IMR-90 (cell line): ENCODE results near the gene ACRBP. TPM values are rescaled to one million over a fixed set of nuclear protein-coding genes. Genes with fewer than 3 reads are reported as not detected.

Source experiments
- ATAC-seq: fragments of 200-7000 bp; cut with Tn5 transposase; 2 replicates; pipeline ENCODE4 v1.9.1; 2020; ENCODE audit warnings: low read depth, mild to moderate bottlenecking, moderate library complexity
- BruUV-seq: library from RNA; stranded (reverse); fragments of 400-500 nt; replicated peaks from 2 replicates; lab custom pipeline; 2021; lab: Mats Ljungman, UMichigan
- CTCF ChIA-PET: fragments of 300-600 bp; formaldehyde crosslinking; extraction: SDS; loops from one replicate; lab custom pipeline; 2021; ENCODE audit warnings: antibody characterized with exemption; lab: Yijun Ruan, JAX
- POLR2A ChIA-PET: fragments of 300-600 bp; sonication (Branson Sonifier 250); formaldehyde crosslinking; loops from one replicate; lab custom pipeline; 2022; ENCODE audit warnings: antibody characterized with exemption; ENCODE audit not compliant: unreplicated experiment; lab: Charles Lee
- DNase-seq: peaks from one replicate; pipeline ENCODE4 v3.0.0; 2013
- H2AFZ ChIP-seq: replicated peaks from 2 replicates; pipeline ENCODE3; 2013; ENCODE audit warnings: low read length, mild to moderate bottlenecking; ENCODE audit not compliant: poor library complexity
- H2AK5ac ChIP-seq: 2 replicates; pipeline ENCODE4 v1.6.1; 2013; ENCODE audit warnings: low read depth, low read length, inconsistent platforms
- H2AK9ac ChIP-seq: replicated peaks from 2 replicates; pipeline ENCODE3; 2013; ENCODE audit warnings: mild to moderate bottlenecking, low read depth, low read length, moderate library complexity; ENCODE audit not compliant: poor library complexity
- H2BK120ac ChIP-seq: 2 replicates; pipeline ENCODE4 v1.6.1; 2013; ENCODE audit warnings: low read depth, low read length, inconsistent platforms
- H2BK15ac ChIP-seq: 3 replicates; pipeline ENCODE4 v1.6.1; 2013; ENCODE audit warnings: low read depth, low read length, inconsistent platforms
- H2BK20ac ChIP-seq: 2 replicates; pipeline ENCODE4 v1.6.1; 2013; ENCODE audit warnings: low read depth, mild to moderate bottlenecking, inconsistent platforms, low read length, moderate library complexity
- H2BK5ac ChIP-seq: 2 replicates; pipeline ENCODE4 v1.6.1; 2013; ENCODE audit warnings: mild to moderate bottlenecking, low read depth, low read length, inconsistent platforms; ENCODE audit not compliant: poor library complexity, severe bottlenecking
- H3K14ac ChIP-seq: replicated peaks from 2 replicates; pipeline ENCODE4 v1.6.1; 2013; ENCODE audit warnings: low read depth, low read length, inconsistent platforms
- H3K18ac ChIP-seq: 2 replicates; pipeline ENCODE4 v1.6.1; 2013; ENCODE audit warnings: low read depth, low read length, control low read depth
- H3K23ac ChIP-seq: 2 replicates; pipeline ENCODE4 v1.6.1; 2013; ENCODE audit warnings: low read depth, low read length, inconsistent platforms
- H3K27ac ChIP-seq: 2 replicates; pipeline ENCODE4 v1.5.1; 2013; ENCODE audit warnings: mild to moderate bottlenecking, control low read depth, low read length; ENCODE audit not compliant: insufficient read depth
- H3K27me3 ChIP-seq: 2 replicates; pipeline ENCODE4 v1.6.1; 2013; ENCODE audit warnings: low read length; ENCODE audit not compliant: control insufficient read depth, insufficient read depth
- H3K36me3 ChIP-seq: 2 replicates; pipeline ENCODE4 v1.6.1; 2013; ENCODE audit warnings: low read length, mixed read lengths; ENCODE audit not compliant: control insufficient read depth, insufficient read depth
- H3K4ac ChIP-seq: 2 replicates; pipeline ENCODE4 v1.6.1; 2013; ENCODE audit warnings: low read depth, low read length, inconsistent platforms
- H3K4me1 ChIP-seq: 2 replicates; pipeline ENCODE4 v1.6.1; 2013; ENCODE audit warnings: low read length, mixed read lengths; ENCODE audit not compliant: control insufficient read depth, insufficient read depth
- H3K4me2 ChIP-seq: 2 replicates; pipeline ENCODE4 v1.6.1; 2013; ENCODE audit warnings: low read depth, mild to moderate bottlenecking, control low read depth, low read length, moderate library complexity
- H3K4me3 ChIP-seq: 2 replicates; pipeline ENCODE4 v1.5.1; 2013; ENCODE audit warnings: low read depth, mild to moderate bottlenecking, control low read depth, low read length, moderate library complexity; ENCODE audit not compliant: insufficient read depth
- H3K56ac ChIP-seq: 2 replicates; pipeline ENCODE4 v1.6.1; 2013; ENCODE audit warnings: low read length, inconsistent platforms; ENCODE audit not compliant: insufficient read depth; ENCODE audit errors: extremely low read depth
- H3K79me1 ChIP-seq, 2 experiments: 2 replicates each; pipeline ENCODE4 v1.6.1; 2013; ENCODE audit warnings: low read length in 2 of 2, inconsistent platforms in 1 of 2, low read depth in 1 of 2
- H3K9ac ChIP-seq: 2 replicates; pipeline ENCODE4 v1.6.1; 2013; ENCODE audit warnings: low read depth, low read length, control low read depth
- H3K9me1 ChIP-seq: 2 replicates; pipeline ENCODE4 v1.6.1; 2013; ENCODE audit warnings: low read length, inconsistent platforms; ENCODE audit not compliant: insufficient read depth
- H3K9me3 ChIP-seq: 2 replicates; pipeline ENCODE4 v1.6.1; 2013; ENCODE audit warnings: low read length; ENCODE audit not compliant: control insufficient read depth, insufficient read depth
- H4K20me1 ChIP-seq: 2 replicates; pipeline ENCODE4 v1.6.1; 2013; ENCODE audit warnings: low read length, inconsistent platforms; ENCODE audit not compliant: insufficient read depth
- H4K5ac ChIP-seq: 2 replicates; pipeline ENCODE4 v1.6.1; 2013; ENCODE audit warnings: mild to moderate bottlenecking, low read depth, low read length, control low read depth
- H4K8ac ChIP-seq, 2 experiments: 2 replicates each; pipeline ENCODE4 v1.6.1; 2013; ENCODE audit warnings: low read depth in 2 of 2, low read length in 2 of 2, control low read depth in 1 of 2, inconsistent platforms in 1 of 2
- H4K91ac ChIP-seq: 2 replicates; pipeline ENCODE4 v1.6.1; 2013; ENCODE audit warnings: low read depth, low read length, inconsistent platforms; ENCODE audit not compliant: insufficient read depth
- MAFK ChIP-seq: IDR thresholded peaks from 2 replicates; pipeline ENCODE4 v1.6.1; 2012; ENCODE audit warnings: low read depth, low read length, improper control_type of control experiment
- MXI1 ChIP-seq: IDR thresholded peaks from 2 replicates; pipeline ENCODE4 v1.6.1; 2012; ENCODE audit warnings: low read depth, mild to moderate bottlenecking, low read length, moderate library complexity, borderline replicate concordance
- NFE2L2 ChIP-seq: fragments of 150-350 bp; IDR thresholded peaks from 2 replicates; pipeline ENCODE4 v1.6.1; 2016; ENCODE audit warnings: low read depth, mild to moderate bottlenecking, low read length
- WGBS, 2 experiments: methylation state at CpG; one replicate each; pipeline versions ENCODE4 v1.1.5 to v1.1.7; 2013; ENCODE audit warnings: missing lambda C conversion rate in 2 of 2; ENCODE audit not compliant: insufficient read length in 1 of 2; ENCODE audit errors: extremely low coverage in 2 of 2; 5-methylcytosine and 5-hydroxymethylcytosine counted together
- dilution Hi-C: fragments of 300-500 bp; cut with HindIII; formaldehyde crosslinking; loops from one replicate; pipeline ENCODE4 v1.14.3; 2018; ENCODE audit warnings: low sequenced_read_pairs; ENCODE audit not compliant: unreplicated experiment
- in situ Hi-C: fragments of 300-500 bp; cut with MboI; formaldehyde crosslinking; loops from 3 replicates; pipeline ENCODE4 v1.14.3; 2019; ENCODE audit warnings: low sequenced_read_pairs, inconsistent platforms, mixed read lengths
- intact Hi-C: fragments of 100-400 bp; cut with micrococcal nuclease; formaldehyde crosslinking; loops from 2 replicates; pipeline ENCODE4 v1.10.0; 2022
- polyA plus RNA-seq, 3 experiments: library from polyadenylated mRNA; depleted of rRNA; stranded (reverse); fragments of >200 nt; gene quantifications; 2 replicates each; pipeline ENCODE4 v1.2.3, GENCODE V29; 2012; ENCODE audit warnings: low replicate concordance in 1 of 3
- total RNA-seq: library from RNA; depleted of rRNA; stranded (reverse); fragments of >200 nt; gene quantifications from 2 replicates; pipeline ENCODE4 v1.2.3, GENCODE V29; 2012

The ACRBP gene
- total and polyA plus RNA-seq, 2 of the 4 experiments (the other 2 are of a cell fraction), result 0.38 TPM; not detected in 1

GRCh38 chr12:6607751-6608591 is 39.3 kb downstream of the ACRBP start:
- Histone ChIP-seq H4K8ac (peak overlapping the region in 1 of 2 experiments; percentile 70; a peak in 3 of 4 replicates), H3K4me1 (peaks cover 23% of the 10 kb centered on the region), H3K56ac (no peak overlapping the region), H3K79me1 (peaks cover 12 to 41% of the 10 kb centered on the region in 2 experiments), H2AFZ (peak overlapping the region; percentile 63), H3K36me3 (peaks cover 10% of the 10 kb centered on the region), H4K20me1 (peaks cover 35% of the 10 kb centered on the region), H3K9ac (no peak overlapping the region), H4K91ac (no peak overlapping the region), H3K18ac (no peak overlapping the region), H3K9me3 (no peaks in the 10 kb centered on the region), H2AK5ac (peak overlapping the region; percentile 56), H4K5ac (peak overlapping the region; percentile 36; the same call in 1 of the 2 replicates), H2BK20ac (0 out of 2 replicates have a peak overlapping the region, but pooled peaks have one; percentile 14), H2BK5ac (peak overlapping the region; percentile 77), H3K9me1 (peaks cover 35% of the 10 kb centered on the region), H2BK15ac (0 out of 3 replicates have a peak overlapping the region, but pooled peaks have one; percentile 45), H3K4me3 (no peak overlapping the region), H2AK9ac (peak overlapping the region; percentile 22), H3K4ac (peak overlapping the region; percentile 33), H3K27ac (peak overlapping the region; percentile 44), H3K27me3 (no peaks in the 10 kb centered on the region), H3K23ac (no peak overlapping the region), H3K14ac (0 out of 2 replicates have a peak overlapping the region, but pooled peaks have one; percentile 26), H2BK120ac (peak overlapping the region; percentile 59; the same call in 1 of the 2 replicates), H3K4me2 (no peak overlapping the region)
- ChIA-PET POLR2A (no interaction called here), CTCF (no interaction called here)
- in situ Hi-C loops, result no loop called here
- BruUV-seq, result no TSS peak
- no peak for ATAC-seq
- intact Hi-C loops, result loop anchor here (5.0 kb wide), 1 partner anchor 51 kb away; the partner anchor contains the start of gene IFFO1
- TF ChIP-seq NFE2L2 (no peak), MXI1 (no peak), MAFK (peak; percentile 47)
- peak; percentile 25 for DNase-seq
- WGBS, 2 experiments, result 14% methylated on average over 5 of the region's 8 CpGs; no CpG with 5 or more reads in 1 of the 2 experiments
- dilution Hi-C loops, result no loop called here
